H9 (cell line): ENCODE measurements around the gene SRGAP3. TPM values are rescaled to one million over a fixed set of nuclear protein-coding genes. Genes with fewer than 3 reads are reported as not detected.

Experiments
- DNase-seq: peaks from one replicate; pipeline ENCODE4 v3.0.0-alpha.2; 2017
- H2AFZ ChIP-seq: one replicate; pipeline ENCODE4 v1.6.1; 2013; ENCODE audit warnings: mild to moderate bottlenecking, low read length, control low read depth, moderate library complexity
- H2AK5ac ChIP-seq: 2 replicates; pipeline ENCODE4 v1.6.1; 2013; ENCODE audit warnings: low read length, control low read depth, mixed read lengths; ENCODE audit not compliant: insufficient read length
- H2BK120ac ChIP-seq: one replicate; pipeline ENCODE4 v1.6.1; 2013; ENCODE audit warnings: low read depth, mild to moderate bottlenecking, low read length, control low read depth, inconsistent platforms; ENCODE audit not compliant: poor library complexity, severe bottlenecking
- H2BK12ac ChIP-seq: 2 replicates; pipeline ENCODE4 v1.6.1; 2013; ENCODE audit warnings: low read length, control low read depth, mixed read lengths, low read depth; ENCODE audit not compliant: insufficient read length
- H2BK15ac ChIP-seq: 2 replicates; pipeline ENCODE4 v1.6.1; 2013; ENCODE audit warnings: low read depth, low read length, control low read depth
- H2BK20ac ChIP-seq: one replicate; pipeline ENCODE4 v1.6.1; 2013; ENCODE audit warnings: low read depth, mild to moderate bottlenecking, low read length, control low read depth, inconsistent platforms; ENCODE audit not compliant: poor library complexity, severe bottlenecking
- H2BK5ac ChIP-seq: 2 replicates; pipeline ENCODE4 v1.6.1; 2013; ENCODE audit warnings: low read length, control low read depth, mixed read lengths; ENCODE audit not compliant: insufficient read length
- H3K14ac ChIP-seq: 2 replicates; pipeline ENCODE4 v1.6.1; 2013; ENCODE audit warnings: low read length, control low read depth; ENCODE audit not compliant: insufficient read depth
- H3K18ac ChIP-seq: 2 replicates; pipeline ENCODE4 v1.6.1; 2013; ENCODE audit warnings: low read depth, mild to moderate bottlenecking, mixed read lengths, low read length, control low read depth; ENCODE audit not compliant: insufficient read length
- H3K23ac ChIP-seq: 2 replicates; pipeline ENCODE4 v1.6.1; 2013; ENCODE audit warnings: low read length, control low read depth, mixed read lengths, low read depth; ENCODE audit not compliant: insufficient read length
- H3K23me2 ChIP-seq: 2 replicates; pipeline ENCODE4 v1.6.1; 2013; ENCODE audit warnings: low read depth, mild to moderate bottlenecking, mixed read lengths, low read length, control low read depth; ENCODE audit not compliant: insufficient read length, poor library complexity, severe bottlenecking
- H3K27ac ChIP-seq: 2 replicates; pipeline ENCODE4 v1.5.1; 2013; ENCODE audit warnings: low read length, control low read depth, mixed read lengths, low read depth; ENCODE audit not compliant: insufficient read length
- H3K27me3 ChIP-seq: 2 replicates; pipeline ENCODE4 v1.6.1; 2013; ENCODE audit warnings: low read length, control low read depth, inconsistent platforms; ENCODE audit not compliant: insufficient read depth
- H3K4ac ChIP-seq: 2 replicates; pipeline ENCODE4 v1.6.1; 2013; ENCODE audit warnings: low read depth, mild to moderate bottlenecking, control low read depth, inconsistent platforms, low read length, moderate library complexity
- H3K4me1 ChIP-seq: 2 replicates; pipeline ENCODE4 v1.6.1; 2013; ENCODE audit warnings: low read length, control low read depth, inconsistent platforms; ENCODE audit not compliant: insufficient read depth
- H3K4me2 ChIP-seq: 2 replicates; pipeline ENCODE4 v1.6.1; 2013; ENCODE audit warnings: low read length, control low read depth, mixed read lengths; ENCODE audit not compliant: insufficient read length, insufficient read depth
- H3K56ac ChIP-seq: 2 replicates; pipeline ENCODE4 v1.6.1; 2013; ENCODE audit warnings: low read depth, mild to moderate bottlenecking, mixed read lengths, low read length, control low read depth; ENCODE audit not compliant: insufficient read length
- H3K79me1 ChIP-seq: 2 replicates; pipeline ENCODE4 v1.6.1; 2013; ENCODE audit warnings: low read depth, mild to moderate bottlenecking, moderate library complexity, low read length, control low read depth, inconsistent platforms; ENCODE audit not compliant: insufficient read depth, poor library complexity, severe bottlenecking
- H3K79me2 ChIP-seq: 2 replicates; pipeline ENCODE4 v1.6.1; 2013; ENCODE audit warnings: low read length, control low read depth, inconsistent platforms; ENCODE audit not compliant: insufficient read depth
- H3K9ac ChIP-seq: 2 replicates; pipeline ENCODE4 v1.6.1; 2013; ENCODE audit warnings: low read length, control low read depth, mixed read lengths; ENCODE audit not compliant: insufficient read length; ENCODE audit errors: extremely low read depth
- H3K9me3 ChIP-seq: one replicate; pipeline ENCODE4 v1.6.1; 2013; ENCODE audit warnings: low read depth, low read length, inconsistent platforms; ENCODE audit not compliant: control insufficient read depth
- H3T11ph ChIP-seq: one replicate; pipeline ENCODE4 v1.6.1; 2013; ENCODE audit warnings: mild to moderate bottlenecking, low read length, control low read depth, inconsistent platforms
- H4K20me1 ChIP-seq: one replicate; pipeline ENCODE4 v1.6.1; 2013; ENCODE audit not compliant: control insufficient read depth, insufficient read length, insufficient read depth
- H4K5ac ChIP-seq: 2 replicates; pipeline ENCODE4 v1.6.1; 2013; ENCODE audit warnings: low read depth, mild to moderate bottlenecking, mixed read lengths, low read length, control low read depth; ENCODE audit not compliant: insufficient read length
- H4K8ac ChIP-seq: replicated peaks from 2 replicates; pipeline ENCODE4 v1.6.1; 2013; ENCODE audit warnings: low read length, control low read depth, mixed read lengths, low read depth; ENCODE audit not compliant: insufficient read length
- H4K91ac ChIP-seq: 2 replicates; pipeline ENCODE4 v1.6.1; 2013; ENCODE audit warnings: low read depth, mild to moderate bottlenecking, moderate library complexity, mixed read lengths, low read length, control low read depth; ENCODE audit not compliant: insufficient read length
- H3K27ac Mint-ChIP-seq, 3 experiments: 2 replicates in 2 of 3; 3 replicates in 1 of 3; pipeline ENCODE4 v1.8.0; 2020 to 2021; ENCODE audit warnings: mixed read lengths in 3 of 3, mild to moderate bottlenecking in 1 of 3, moderate library complexity in 1 of 3
- H3K27me3 Mint-ChIP-seq: 2 replicates; pipeline ENCODE4 v1.8.0; 2021; ENCODE audit warnings: low read depth, mild to moderate bottlenecking, moderate library complexity, mixed read lengths
- H3K36me3 Mint-ChIP-seq, 3 experiments: 2 replicates in 2 of 3; 3 replicates in 1 of 3; pipeline ENCODE4 v1.8.0; 2020 to 2021; ENCODE audit warnings: low read depth in 3 of 3, mixed read lengths in 3 of 3; ENCODE audit not compliant: insufficient read depth in 1 of 3
- H3K4me1 Mint-ChIP-seq, 2 experiments: 2 replicates each; pipeline ENCODE4 v1.8.0; 2020; ENCODE audit warnings: mixed read lengths in 2 of 2
- H3K4me3 Mint-ChIP-seq, 2 experiments: 2 replicates in 1 of 2; 3 replicates in 1 of 2; pipeline ENCODE4 v1.8.0; 2020 to 2021; ENCODE audit warnings: mild to moderate bottlenecking in 2 of 2, mixed read lengths in 2 of 2, moderate library complexity in 1 of 2
- H3K9me3 Mint-ChIP-seq, 2 experiments: 2 replicates in 1 of 2; 3 replicates in 1 of 2; pipeline ENCODE4 v1.8.0; 2020; ENCODE audit warnings: mild to moderate bottlenecking in 2 of 2, mixed read lengths in 2 of 2, moderate library complexity in 1 of 2
- CTCF ChIP-seq: fragments of 200-600 bp; sonication (generic); conservative IDR thresholded peaks from 3 replicates; pipeline ENCODE4 v1.8.0; 2021; ENCODE audit warnings: antibody characterized with exemption, mild to moderate bottlenecking
- WGBS: extraction: QIAGEN DNeasy Blood & Tissue Kit; methylation state at CpG from one replicate; pipeline ENCODE4 v1.1.7; 2013; ENCODE audit warnings: missing lambda C conversion rate, low lambda C conversion rate, mixed read lengths; ENCODE audit not compliant: insufficient read length; ENCODE audit errors: extremely low coverage; 5-methylcytosine and 5-hydroxymethylcytosine counted together
- total RNA-seq: library from RNA; stranded (reverse); gene quantifications from 2 replicates; pipeline ENCODE4 v1.2.1, GENCODE V29; 2021

SRGAP3 gene
- total RNA-seq, 1 experiment from 2014 or later: 3.4 TPM

- no peak overlapping the region for H3K27ac Mint-ChIP-seq
- no CpG with 5 or more reads among the region's 7 CpGs for WGBS
Observed at GRCh38 chr3:9229325-9229724, 20.1 kb downstream of the SRGAP3 start.

More at GRCh38 chr3:9229325-9229724, 20.1 kb downstream of the SRGAP3 start:
- no peak overlapping the region for H3K23ac ChIP-seq
- no peak overlapping the region for H2BK20ac ChIP-seq
- H3K27ac ChIP-seq: no peak overlapping the region
- no peak overlapping the region for H4K8ac ChIP-seq
- Mint-ChIP-seq H3K4me3 (no peak overlapping the region), H3K36me3 (no peaks in the 10 kb centered on the region), H3K27me3 (peaks cover 6% of the 10 kb centered on the region), H3K4me1 (peaks cover 53 to 68% of the 10 kb centered on the region in 2 experiments), H3K9me3 (no peaks in the 10 kb centered on the region)
- no peak overlapping the region for H2BK15ac ChIP-seq
- H4K91ac ChIP-seq: no peak overlapping the region
- no peak overlapping the region for H2BK120ac ChIP-seq
- H3K23me2 ChIP-seq: no peaks in the 10 kb centered on the region
- peaks cover 19% of the 10 kb centered on the region; the same call in 1 of the 2 replicates for H3K4me1 ChIP-seq
- no peak overlapping the region for H3K9ac ChIP-seq
- no peak overlapping the region for H2AFZ ChIP-seq
- H2BK12ac ChIP-seq: no peak overlapping the region
- H3K79me1 ChIP-seq: no peaks in the 10 kb centered on the region
- H2AK5ac ChIP-seq: no peak overlapping the region
- no peaks in the 10 kb centered on the region for H3K79me2 ChIP-seq
- H3K27me3 ChIP-seq: no peaks in the 10 kb centered on the region
- no peak overlapping the region for H3K4ac ChIP-seq
- H3K18ac ChIP-seq: no peak overlapping the region
- no peaks in the 10 kb centered on the region for H4K20me1 ChIP-seq
- no peak for TF ChIP-seq CTCF
- no peak overlapping the region for H2BK5ac ChIP-seq
- H3T11ph ChIP-seq: no peak overlapping the region
- H3K56ac ChIP-seq: no peak overlapping the region
- H4K5ac ChIP-seq: no peak overlapping the region
- H3K9me3 ChIP-seq: no peaks in the 10 kb centered on the region
- H3K14ac ChIP-seq: no peak overlapping the region
- no peak for DNase-seq
- H3K4me2 ChIP-seq: no peak overlapping the region
